HuH-7 (cell line): ENCODE data around the gene TSPAN16.
A peak's percentile ranks its signal among the peaks of the same experiment; 100 is the strongest.

Source experiments
- DNase-seq: peaks from one replicate; pipeline ENCODE4 v3.0.0; 2011; ENCODE audit warnings: low spot score

The TSPAN16 gene, protein sequence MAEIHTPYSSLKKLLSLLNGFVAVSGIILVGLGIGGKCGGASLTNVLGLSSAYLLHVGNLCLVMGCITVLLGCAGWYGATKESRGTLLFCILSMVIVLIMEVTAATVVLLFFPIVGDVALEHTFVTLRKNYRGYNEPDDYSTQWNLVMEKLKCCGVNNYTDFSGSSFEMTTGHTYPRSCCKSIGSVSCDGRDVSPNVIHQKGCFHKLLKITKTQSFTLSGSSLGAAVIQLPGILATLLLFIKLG

DNA sequence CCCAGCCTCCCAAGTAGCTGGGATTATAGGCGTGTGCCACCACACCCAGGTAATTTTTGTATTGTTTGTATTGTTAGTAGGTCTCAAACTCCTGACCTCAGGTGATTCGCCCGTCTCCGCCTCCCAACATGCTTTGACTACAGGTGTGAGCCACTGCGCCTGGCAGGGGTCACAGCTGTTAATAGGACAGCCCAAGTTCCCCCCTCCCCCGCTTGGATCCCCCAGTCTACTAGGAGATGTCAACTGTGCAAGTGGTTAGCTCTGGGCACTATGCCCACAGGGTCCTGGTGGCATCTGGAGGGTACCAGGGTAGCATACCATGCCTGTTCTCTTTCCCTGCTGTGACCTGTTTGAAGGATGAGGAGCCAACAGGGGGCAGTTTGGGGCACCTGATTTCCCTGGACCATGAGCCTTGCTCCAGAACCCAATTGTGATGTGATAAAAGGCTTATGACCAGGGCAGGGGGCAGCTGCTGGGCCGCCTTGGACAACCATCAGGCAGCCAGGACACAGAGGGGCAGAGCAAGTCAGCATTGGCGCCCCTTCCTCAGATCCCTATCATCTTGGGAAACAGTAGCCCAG lies at the start of gene TSPAN16:
TSS of gene TSPAN16 (plus strand) at position 496 of the 581 bp plus-strand sequence. CDS start 138 bp downstream, outside the sequence.
- no peak for DNase-seq

DNA sequence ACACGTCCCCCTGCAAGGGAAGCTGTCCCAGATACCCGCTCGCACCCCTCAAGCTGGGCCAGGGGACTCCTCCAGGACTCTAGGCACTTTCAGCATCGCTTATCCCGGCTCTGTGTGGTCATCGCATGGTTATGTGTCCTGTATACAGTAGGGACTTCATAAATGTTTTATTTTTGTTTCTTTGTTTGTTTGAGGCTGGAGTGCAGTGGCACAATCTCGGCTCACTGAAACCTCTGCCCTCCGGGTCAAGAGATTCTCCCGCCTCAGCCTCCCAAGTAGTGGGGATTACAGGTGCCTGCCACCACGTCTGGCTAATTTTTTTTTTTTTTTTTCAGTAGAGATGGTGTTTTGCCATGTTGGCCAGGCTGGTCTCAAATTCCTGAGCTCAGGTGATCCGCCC lies 49.0 kb upstream of the TSPAN16 start:
- no peak for DNase-seq

DNA sequence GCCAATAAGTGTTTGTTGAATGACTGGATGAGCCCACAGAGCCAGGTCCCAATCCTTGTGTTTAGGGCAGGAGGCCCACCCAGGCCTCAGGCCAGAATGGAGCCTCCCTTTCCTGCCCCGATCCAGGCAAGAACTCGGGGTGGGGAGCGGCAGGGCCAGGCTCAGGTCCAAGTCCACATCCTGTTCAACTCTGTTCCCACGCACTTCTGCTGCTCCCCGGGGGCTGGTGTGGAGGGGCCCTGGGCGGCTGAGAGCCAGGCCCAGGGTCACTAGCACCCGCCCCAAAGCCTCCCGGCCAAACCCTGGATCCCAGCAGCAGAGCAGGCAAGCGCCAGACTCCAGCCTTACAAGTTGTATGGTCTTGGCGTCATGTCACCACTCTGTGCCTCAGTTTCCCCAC lies 48.6 kb upstream of the TSPAN16 start:
- no peak for DNase-seq

DNA sequence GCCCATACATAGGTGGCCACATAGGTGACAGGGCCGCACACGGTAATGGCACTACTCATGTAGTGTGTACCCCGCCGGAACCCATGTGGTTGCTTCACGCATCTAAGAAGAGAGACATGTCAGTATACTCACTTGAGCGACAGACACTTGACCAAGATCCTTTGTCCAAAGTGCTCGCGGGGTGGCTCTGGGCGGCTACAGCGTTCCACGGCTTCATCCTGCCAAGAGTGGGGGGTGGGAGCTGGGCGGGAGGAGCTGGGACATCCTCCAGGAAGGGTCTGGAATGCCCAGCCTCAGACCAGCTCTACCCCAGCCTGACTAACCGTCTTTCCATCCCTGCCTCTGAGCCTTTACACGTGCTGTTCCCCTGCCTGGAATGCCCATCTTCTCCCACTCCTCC lies 48.0 kb upstream of the TSPAN16 start:
- DNase-seq, result no peak

DNA sequence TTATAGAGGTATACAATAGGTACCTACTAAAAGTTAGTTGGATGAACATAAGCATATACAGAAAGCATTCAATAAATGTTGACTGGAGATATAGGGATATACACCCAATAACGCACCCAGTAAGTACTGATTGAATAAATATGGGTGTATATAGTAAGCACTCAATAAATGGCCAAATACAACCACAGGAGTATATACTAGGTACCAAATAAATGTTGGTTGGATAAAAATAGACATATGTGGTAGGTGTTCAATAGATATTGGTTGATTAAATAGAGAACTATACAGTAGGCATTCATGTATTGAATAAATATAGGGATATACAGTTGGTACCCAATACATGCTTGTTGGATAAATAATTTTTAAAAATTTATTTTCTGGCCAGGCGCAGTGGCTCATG lies 47.1 kb upstream of the TSPAN16 start:
- no peak for DNase-seq

DNA sequence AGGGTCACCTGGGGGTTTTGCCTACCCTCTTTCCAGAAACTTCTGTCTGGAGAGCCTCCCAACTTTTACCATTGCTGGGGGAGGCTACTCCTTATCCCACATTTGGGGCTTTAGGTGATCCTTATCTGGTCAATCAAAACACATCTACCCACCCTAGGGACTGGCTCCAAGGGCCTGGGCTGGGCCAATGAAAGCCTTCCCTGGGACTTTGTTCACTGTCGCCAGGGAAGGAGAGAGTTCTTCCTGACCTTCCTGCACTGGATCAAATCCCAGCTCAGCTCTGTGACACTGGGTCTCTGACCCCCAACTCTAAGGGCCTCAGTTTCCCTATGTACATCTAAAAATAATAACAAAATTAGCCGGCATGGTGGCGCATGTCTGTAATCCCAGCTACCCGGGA lies 44.7 kb upstream of the TSPAN16 start:
- no peak for DNase-seq

DNA sequence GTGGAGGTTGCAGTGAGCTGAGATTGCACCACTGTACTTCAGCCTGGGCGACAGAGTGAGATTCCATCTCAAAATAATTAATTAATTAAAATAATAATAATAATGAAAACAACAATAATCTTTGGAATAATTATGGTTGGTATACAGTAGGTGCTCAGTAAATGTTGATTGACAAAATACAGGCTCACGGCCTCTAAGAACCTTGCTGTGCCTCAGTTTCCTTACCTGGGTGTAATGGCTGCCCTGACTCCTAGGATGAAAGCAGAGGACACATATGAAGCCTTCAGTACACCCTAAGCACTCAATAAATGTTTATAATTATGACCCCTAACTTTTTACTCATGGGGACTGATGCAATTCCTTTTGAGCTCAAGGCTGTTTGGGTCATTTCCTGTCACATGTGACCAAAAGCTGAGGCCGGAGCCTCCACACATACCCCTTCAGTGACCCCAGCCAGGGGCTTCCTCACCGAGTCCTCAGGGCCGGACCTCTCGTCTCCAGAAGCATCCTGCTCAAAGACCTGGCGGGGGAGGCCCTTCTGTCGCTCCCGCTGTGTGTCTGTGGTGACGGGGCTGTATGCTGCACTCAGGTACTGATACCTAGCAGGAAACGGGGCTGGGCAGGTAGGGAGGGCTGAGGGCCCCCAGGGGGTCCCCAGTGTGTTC lies 44.2 kb upstream of the TSPAN16 start:
- DNase-seq, result no peak

DNA sequence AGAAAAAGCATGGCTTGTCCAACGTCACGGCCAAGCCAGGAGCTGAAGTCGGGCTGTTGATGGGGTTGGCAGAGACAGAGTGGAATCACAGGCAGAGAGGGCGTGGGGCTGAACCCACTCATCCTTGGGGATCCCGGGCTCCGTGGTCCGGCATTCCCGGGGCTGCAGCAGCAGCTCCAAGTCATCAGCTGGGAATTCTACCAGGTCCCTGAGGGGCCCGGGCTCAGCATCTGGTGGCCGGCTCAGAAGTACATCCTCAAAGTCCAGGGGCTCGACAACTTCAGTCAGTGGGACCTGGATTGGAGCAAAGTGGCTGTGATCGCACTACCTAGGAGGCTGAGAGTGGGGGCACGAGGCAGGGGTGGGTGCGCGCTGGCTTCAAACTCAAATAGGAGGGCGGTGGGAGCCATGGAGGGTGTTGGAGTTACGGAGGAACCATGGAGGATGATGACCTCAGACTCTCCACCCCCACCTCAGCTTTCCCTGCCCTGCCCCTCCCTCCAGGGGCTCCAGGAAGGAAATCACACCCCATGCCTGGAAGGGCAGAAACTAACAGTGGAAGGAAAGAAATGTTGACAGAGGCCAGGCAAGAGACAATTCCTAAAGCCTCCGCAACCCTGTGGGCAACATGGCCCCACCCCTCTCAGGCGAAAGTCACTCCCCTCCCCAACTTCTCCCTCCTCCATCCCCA lies 43.1 kb upstream of the TSPAN16 start:
- DNase-seq, result no peak

DNA sequence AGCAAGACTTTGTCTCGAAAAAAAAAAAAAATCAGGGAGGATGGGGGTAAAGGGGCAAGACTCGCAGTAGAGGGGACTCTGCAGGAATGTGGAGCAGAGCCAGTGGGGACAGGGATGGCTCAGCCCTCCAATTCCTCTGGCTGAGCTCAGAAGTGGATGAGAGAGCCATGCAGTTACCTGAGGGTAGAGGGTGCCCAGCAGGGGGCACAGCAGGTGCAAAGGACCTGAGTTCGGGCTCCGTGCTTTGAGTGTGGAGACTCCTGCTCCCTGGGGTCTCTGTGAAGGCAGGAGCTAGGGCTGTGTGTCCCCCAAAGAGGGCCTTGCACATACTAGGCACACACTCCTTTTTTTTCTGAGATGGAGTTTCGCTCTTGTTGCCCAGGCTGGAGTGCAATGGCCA lies 41.3 kb upstream of the TSPAN16 start:
- no peak for DNase-seq

DNA sequence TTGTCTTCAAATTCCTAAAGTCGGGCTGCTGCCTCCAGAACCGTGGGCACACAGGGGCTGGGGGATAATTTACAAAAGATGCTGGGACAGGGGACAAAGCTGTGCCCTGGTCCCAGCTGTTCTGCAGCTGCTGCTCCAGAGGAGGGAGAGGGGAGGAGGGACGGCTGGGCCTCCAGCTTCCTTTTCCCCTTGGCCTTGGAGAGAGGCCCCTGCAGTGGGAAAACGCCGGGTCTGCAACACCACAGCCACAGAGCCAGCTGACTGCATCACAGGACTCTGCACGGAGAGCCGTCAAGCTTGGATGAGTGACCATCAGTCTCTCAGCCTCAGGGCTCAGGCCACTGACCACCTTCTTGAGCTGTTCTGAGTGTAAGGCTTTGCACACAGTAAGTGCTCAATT lies 39.8 kb upstream of the TSPAN16 start:
- DNase-seq, result no peak

DNA sequence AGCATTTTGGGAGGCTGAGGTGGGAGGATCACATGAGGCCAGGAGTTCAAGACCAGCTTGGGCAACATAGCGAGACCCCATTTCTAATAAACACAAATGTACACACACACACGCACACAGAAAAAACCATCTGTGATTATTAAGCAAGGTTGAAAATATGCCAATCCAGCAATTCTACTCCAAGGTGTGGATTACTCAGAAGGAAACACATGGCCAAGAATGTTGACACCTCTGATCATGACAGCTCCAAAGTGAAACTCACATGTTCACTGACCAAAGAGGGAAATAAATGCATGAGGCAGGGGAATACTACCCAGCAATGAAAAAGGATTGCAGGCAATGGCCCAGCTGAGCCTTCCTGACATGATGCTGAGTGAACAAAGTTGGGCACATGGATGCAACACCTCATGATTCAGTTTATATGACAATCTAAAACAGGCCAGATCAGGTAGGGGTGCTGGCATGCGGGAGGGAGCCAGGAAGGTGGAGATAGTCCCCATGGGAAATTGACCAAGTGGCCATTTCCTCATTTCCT lies 38.0 kb upstream of the TSPAN16 start:
- DNase-seq, result no peak

DNA sequence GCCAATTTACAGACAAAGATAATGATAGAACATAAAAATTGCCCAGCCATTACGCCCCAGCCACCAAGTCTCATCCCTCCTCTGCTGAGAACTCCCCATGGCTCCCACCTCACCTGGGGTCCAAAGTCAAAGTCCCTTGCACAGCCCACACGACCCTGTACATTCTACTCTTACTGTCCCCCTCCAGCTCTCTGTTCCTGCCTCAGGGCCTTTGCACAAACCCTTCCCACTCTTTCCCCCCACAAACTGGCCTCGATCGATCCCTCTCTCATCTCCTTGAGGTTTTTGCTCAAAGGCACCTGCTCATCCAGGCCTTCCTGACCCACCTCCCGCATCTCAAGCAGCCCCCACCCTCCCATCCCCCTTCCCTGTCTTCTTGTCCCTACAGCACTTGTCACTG lies 35.0 kb upstream of the TSPAN16 start:
- no peak for DNase-seq

DNA sequence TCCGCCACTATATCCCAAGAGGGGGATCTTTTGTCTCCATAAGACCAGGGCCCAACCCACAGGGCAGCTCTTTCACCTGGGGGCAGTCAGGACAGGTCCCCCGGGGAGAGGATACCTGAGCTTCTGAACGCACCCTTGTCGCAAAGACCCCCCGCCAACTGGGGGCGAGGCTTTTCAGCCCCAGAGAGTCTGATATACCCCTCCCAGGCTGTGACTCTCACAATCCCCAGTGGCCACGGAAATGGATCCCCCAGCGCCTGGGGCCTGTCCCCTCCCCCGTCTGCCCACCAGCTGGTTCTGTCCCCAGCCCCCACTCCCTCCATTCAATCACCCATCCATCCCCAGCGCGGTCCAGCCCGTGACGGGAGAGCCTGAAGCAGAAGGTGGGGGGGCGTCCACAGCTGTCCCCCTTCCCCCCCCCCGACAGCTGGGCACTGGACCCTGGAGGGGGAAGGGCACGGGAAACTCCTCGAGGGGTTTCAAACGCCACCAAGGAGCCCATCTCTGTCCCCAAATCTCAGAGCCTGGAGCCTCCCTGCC lies 34.5 kb upstream of the TSPAN16 start:
- no peak for DNase-seq

DNA sequence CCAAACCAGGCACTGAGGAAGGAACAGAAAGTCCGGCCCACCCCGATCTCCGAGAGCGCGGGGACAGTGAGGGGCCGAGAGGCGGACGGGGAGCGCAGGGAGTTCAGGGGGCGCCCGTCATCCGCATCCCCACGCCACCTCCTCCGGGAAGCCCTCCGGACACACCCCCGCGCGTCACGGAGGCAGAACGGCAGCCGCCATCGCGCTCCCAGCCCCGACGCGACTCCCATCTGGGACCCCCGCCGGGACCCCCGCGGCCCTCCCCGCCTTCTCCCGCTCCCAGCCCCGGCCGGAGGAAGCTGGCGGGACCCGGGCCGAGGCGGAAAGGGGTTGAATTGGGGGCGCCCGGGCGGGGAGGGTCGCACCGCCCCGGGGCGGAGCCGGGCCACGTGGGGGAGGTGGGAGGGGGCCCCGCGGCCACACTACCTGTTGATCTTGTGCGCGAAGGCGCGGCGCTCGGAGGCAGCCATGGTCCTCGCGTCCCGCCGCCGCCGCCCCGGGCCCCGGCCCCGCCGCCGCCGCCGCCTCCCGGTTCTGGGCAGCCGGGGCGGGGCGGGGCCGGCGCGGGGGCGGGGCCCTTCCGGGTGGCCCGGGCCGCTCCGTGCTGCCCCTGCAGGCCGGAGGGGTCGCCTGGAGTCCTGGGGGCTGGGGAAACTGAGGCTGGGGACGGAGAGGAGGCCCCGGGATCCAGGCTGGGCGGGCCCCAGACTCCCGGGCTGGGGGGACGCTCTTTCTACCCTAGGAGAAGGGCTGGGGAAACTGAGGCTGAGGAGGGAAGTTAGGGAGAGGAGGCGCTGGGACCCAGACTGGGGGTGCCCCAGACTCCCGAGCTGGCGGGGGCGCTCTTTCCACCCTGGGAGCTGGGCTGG lies 33.8 kb upstream of the TSPAN16 start, which contains the start of gene DOCK6:
TSS of gene DOCK6 (minus strand) at position 554 of the 869 bp plus-strand sequence. CDS start at position 470, 84 bp downstream.
- no peak for DNase-seq

DNA sequence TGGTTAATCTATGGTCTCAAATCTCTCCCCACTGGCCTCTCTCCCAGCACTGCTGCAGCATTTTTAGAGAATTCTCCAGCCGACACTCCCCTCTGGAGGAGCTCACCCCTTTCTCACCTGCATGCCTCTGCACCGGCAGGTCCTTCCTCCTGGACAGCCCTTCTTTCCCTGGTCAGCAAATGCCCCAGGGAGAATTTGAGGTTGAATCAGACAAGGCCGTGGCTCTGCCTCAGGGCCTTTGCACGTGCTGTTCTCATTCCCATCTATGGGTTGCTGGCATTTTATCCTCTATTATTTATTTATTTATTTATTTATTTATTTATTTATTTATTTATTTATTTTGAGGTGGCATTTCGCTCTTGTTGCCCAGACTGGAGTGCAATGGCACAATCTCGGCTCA lies 32.2 kb upstream of the TSPAN16 start:
- DNase-seq, result no peak

DNA sequence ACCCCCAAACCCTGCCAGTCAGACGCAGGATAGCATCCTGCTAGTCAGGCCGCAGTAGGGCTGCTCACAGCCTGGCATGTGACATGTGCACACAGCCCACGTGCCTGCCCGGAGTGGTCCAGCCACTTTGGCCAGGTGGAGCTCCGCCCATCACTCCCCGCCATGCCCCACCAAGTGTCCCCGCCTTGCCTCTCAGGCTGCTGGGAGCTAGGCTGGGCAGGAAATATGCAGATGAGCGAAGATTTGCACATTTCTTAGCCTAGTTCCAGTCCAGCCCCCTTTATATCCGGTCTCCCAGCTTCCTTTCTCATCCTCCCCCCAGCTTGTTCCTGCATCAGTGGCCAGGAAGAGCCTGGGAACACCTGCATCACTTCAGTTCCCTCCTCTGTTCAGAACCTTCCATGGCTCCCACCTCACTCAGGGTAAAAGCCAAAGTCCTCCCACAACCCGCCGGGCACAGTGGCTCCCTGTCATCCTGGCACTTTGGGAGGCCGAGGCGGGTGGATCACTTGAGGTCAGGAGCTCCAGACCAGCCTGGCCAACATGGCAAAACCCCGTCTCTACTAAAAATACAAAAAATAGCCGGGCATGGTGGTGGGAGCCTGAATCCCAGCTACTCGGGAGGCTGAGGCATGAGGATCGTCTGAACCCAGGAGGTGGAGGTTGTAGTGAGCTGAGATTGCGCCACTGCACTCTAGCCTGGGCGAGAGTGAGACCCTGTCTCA lies 31.3 kb upstream of the TSPAN16 start:
- no peak for DNase-seq

DNA sequence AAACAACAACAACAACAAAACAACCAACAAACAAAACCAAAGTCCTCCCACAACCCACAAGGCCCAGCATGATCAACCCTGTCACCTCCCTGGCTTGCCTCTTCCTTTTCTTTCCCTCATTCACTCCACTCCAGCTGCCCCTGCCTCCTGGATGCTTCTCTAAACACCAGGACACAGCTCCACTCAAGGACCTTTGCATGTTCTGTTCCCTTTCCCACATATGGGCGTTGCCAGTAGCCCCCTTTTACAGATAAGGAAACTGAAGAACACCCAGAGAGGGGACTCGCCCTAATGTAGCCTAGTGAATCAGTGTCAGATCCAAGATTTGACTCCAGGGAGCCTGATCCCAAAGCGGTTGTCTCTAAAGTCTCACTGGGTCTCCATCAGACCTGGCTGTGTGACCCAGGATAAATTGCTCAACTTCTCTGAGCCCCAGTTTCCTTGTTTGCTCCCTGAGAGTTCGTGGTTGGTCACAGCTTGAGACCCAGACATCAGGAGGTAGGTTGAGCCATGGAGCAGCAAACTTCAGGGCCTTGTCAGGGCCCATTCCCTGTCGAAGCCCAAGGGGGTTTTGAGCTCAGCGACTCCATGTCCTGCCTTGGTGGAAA lies 30.7 kb upstream of the TSPAN16 start:
- DNase-seq, result no peak

DNA sequence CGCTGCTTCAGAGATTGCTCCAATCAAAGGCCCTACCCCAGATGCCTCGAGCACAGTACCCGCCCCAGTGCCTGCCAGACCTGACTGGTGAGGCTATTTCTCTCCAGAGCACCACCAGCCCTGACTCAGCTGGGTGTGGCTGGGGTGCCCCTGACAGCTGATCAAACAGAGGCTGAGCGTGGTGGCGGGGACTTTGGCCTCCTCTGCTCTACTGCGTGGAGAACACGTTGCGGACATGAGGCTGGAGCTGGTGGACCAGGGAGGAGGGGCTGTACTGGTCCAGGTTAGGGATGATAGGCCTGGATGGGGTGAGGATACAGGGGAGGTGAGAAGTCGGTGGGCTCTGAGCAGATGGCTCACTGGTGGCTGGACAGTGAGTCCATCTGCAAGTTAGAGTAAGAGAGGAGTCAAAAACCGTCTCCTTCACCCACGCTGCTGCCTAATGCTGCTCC lies 30.1 kb upstream of the TSPAN16 start:
- DNase-seq, result peak; percentile 87

DNA sequence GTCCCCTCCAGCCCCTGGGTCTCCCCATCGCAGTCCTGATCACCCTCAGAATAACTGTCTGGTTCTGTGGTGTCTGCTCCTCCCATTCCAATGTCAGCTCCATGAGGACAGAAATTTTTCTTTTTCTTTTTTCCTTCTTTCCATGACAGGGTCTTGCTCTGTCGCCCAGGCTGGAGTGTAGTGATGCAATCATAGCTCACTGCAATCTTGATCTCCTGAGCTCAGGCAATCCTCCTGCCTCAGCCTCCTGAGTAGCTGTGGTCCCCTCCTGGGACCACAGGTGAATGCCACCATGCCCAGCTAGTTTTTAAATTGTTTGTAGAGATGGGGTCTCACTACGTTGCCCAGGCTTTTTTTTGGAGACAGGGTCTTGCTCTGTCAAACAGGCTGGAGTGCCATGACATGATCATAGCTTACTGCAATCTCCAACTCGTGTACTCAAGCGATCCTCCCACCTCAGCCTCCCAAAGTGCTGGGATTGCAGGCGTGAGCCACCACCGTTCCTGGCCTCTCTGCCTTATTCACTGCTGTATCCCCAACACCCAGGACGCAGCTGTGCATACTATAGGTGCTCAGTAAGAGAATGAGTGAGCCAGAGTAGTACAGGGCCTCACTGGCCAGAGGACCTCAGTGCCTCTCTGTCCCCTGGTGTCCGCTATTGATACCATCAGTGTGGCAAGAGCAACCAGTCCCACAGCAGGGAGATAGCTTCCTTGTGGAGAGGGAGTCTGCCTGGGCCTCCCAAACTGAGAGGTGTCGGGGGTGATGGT lies 28.5 kb upstream of the TSPAN16 start:
- no peak for DNase-seq
